Right lobe of liver (tissue), 4 donors: ENCODE data around the gene MTHFD2L.

Source experiments
- CTCF ChIP-seq, 4 donors: fragments of 200-600 bp in 3 of 4; fragments of 450-650 bp in 1 of 4; IDR thresholded peaks; one replicate each; pipeline versions ENCODE4 v1.5.1 to v1.8.0; 2016 to 2022; ENCODE audit warnings: antibody characterized with exemption in 4 of 4, mild to moderate bottlenecking in 2 of 4
- POLR2A ChIP-seq: fragments of 450-650 bp; IDR thresholded peaks from one replicate; pipeline ENCODE4 v1.6.1; 2017; ENCODE audit warnings: antibody characterized with exemption, mild to moderate bottlenecking
- donor health status: DM: no; HTN: no; CAD: no.
- donor health status: DM: no; HTN: no; CAD: no.
- donor health status: DM: no; HTN: yes; CAD: no.

GRCh38 chr4:74328501-74328900 lies 170.6 kb downstream of the MTHFD2L start:
- no peak for TF ChIP-seq POLR2A
- TF ChIP-seq CTCF (IDR thresholded peaks at IDR 0.05), result no peak
